HepG2 (cell line): ENCODE results near the gene GSDME. TPM values are rescaled to one million over a fixed set of nuclear protein-coding genes. Genes with fewer than 3 reads are reported as not detected.

ENCODE experiments used
- HNRNPK ChIP-seq: fragments of 200-400 bp; formaldehyde crosslinking; IDR thresholded peaks from 2 replicates; pipeline ENCODE4 v1.6.1; 2018; ENCODE audit warnings: low read length, low read depth, moderate library complexity, mild to moderate bottlenecking; ENCODE audit not compliant: poor library complexity, severe bottlenecking
- NFKB2 ChIP-seq: sonication (generic); formaldehyde crosslinking; IDR thresholded peaks from 2 replicates; pipeline ENCODE4 v1.4.0; 2020; ENCODE audit warnings: missing genetic modification reagents, borderline replicate concordance
- RARG ChIP-seq: sonication (generic); formaldehyde crosslinking; IDR thresholded peaks from 2 replicates; pipeline ENCODE4 v1.4.0; 2020; ENCODE audit warnings: low read depth, mild to moderate bottlenecking, missing genetic modification reagents
- ZNF766 ChIP-seq: sonication (generic); formaldehyde crosslinking; IDR thresholded peaks from 2 replicates; pipeline ENCODE4 v1.5.0; 2020; ENCODE audit warnings: missing genetic modification reagents, borderline replicate concordance
- polyA plus RNA-seq, 8 experiments: library from polyadenylated mRNA; depleted of rRNA in 3 of 8; stranded (reverse) in 7 of 8; unstranded in 1 of 8; fragments of >200 nt; fragmentation: Illumina TruSeq in 4 of 8; extraction: Trizol in 4 of 8; gene quantifications; 2 replicates each; pipeline versions ENCODE4 v1.2.1 to v1.2.3, GENCODE V29; 2011 to 2016; ENCODE audit warnings: low read depth in 4 of 8, missing spikeins in 1 of 8, mixed read lengths in 1 of 8; ENCODE audit not compliant: insufficient read depth in 1 of 8
- total RNA-seq, 5 experiments: library from RNA; depleted of rRNA; stranded (reverse); fragments of >200 nt; fragmentation: Illumina TruSeq; extraction: Trizol; gene quantifications; 2 replicates each; pipeline ENCODE4 v1.2.3, GENCODE V29; 2016; ENCODE audit warnings: low read depth in 1 of 5
- TF ChIP-seq, protein P1 (sequence below), 2 experiments: fragments of 450-650 bp in 1 of 2; sonication (generic) in 1 of 2; formaldehyde crosslinking in 1 of 2; IDR thresholded peaks; 2 replicates each; pipeline versions ENCODE4 v1.6.1 to v1.8.0; 2016 to 2022; ENCODE audit warnings: antibody characterized with exemption in 1 of 2, mild to moderate bottlenecking in 1 of 2, missing genetic modification reagents in 1 of 2

GSDME gene
- total and polyA plus RNA-seq, 2 of the 13 experiments (the other 11 are each of a cell fraction or from before 2014, with no cell fraction given), result 19.2 to 28.2 TPM

DNA sequence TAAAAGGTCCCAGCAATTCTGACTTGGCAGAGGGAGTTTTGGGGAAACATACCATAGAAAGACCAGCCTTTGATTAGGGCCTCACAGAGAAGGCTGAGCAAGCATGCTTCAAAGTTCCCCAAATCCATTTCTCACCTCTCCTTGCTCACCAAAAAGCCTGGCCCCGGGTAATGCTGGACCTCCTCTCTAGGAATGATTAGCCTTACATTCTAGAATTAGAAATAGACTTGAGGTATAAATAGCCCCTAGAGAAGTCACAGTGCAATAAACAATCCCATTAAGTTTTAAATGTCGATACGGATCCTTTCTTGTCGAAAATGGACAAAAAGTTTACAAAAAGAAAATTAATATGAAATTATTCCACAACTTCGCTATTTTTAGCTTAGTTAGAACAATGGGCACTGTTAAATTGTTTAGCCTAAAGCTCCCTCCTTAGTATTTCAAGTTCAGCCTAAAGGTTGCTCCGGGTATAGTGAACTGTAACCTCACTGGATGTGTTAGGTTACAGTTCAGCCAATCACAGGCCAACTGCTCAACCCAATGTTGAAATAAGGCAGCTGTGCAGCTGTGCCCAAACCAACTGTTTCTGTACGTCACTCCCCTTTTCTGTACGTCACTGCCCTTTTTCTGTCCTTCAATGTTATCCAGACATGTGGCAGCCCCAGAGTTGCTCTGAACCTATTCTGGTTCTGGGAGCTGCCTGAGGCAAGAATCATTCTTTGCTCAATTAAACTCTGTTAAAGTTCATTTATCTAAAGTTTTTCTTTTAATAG, 7.9 kb upstream of the GSDME start (continued):
- TF ChIP-seq, protein P1, sequence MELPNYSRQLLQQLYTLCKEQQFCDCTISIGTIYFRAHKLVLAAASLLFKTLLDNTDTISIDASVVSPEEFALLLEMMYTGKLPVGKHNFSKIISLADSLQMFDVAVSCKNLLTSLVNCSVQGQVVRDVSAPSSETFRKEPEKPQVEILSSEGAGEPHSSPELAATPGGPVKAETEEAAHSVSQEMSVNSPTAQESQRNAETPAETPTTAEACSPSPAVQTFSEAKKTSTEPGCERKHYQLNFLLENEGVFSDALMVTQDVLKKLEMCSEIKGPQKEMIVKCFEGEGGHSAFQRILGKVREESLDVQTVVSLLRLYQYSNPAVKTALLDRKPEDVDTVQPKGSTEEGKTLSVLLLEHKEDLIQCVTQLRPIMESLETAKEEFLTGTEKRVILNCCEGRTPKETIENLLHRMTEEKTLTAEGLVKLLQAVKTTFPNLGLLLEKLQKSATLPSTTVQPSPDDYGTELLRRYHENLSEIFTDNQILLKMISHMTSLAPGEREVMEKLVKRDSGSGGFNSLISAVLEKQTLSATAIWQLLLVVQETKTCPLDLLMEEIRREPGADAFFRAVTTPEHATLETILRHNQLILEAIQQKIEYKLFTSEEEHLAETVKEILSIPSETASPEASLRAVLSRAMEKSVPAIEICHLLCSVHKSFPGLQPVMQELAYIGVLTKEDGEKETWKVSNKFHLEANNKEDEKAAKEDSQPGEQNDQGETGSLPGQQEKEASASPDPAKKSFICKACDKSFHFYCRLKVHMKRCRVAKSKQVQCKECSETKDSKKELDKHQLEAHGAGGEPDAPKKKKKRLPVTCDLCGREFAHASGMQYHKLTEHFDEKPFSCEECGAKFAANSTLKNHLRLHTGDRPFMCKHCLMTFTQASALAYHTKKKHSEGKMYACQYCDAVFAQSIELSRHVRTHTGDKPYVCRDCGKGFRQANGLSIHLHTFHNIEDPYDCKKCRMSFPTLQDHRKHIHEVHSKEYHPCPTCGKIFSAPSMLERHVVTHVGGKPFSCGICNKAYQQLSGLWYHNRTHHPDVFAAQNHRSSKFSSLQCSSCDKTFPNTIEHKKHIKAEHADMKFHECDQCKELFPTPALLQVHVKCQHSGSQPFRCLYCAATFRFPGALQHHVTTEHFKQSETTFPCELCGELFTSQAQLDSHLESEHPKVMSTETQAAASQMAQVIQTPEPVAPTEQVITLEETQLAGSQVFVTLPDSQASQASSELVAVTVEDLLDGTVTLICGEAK (IDR thresholded peaks at IDR 0.05), result no peak
- TF ChIP-seq, protein P1 (CRISPR knock-in tag; IDR thresholded peaks at IDR 0.05), result no peak
- TF ChIP-seq HNRNPK (no peak), RARG (CRISPR knock-in tag) (no peak), NFKB2 (CRISPR knock-in tag) (no peak), ZNF766 (CRISPR knock-in tag) (no peak)
